GM12872 (cell line): ENCODE data around the gene SLFN13.

Source experiments
- TF ChIP-seq, protein P1 (sequence below): IDR thresholded peaks from 3 replicates; pipeline ENCODE4 v1.5.1; 2011; ENCODE audit warnings: low read depth, mild to moderate bottlenecking, low read length, moderate library complexity; ENCODE audit not compliant: insufficient read depth

Gene SLFN13

DNA sequence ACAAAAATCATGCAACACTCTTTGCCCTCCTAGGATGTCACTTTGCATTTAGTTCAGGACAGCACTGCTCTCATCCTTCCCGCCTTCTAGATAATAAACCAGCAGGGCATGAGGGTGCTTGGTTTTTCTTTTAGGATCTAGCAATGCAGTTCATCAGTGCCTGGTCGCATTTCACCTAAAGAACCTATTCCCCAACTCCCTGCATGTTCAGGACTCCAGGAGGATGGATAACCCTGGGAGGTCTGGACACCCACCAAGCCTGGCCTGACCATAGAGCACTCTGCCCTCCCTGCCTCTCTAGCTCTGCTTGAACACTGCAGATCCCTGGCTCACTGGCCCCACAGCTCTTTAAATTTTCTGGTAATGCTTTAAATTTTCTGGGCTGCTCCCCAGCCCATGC is 18.9 kb downstream of the SLFN13 start:
- TF ChIP-seq, protein P1, sequence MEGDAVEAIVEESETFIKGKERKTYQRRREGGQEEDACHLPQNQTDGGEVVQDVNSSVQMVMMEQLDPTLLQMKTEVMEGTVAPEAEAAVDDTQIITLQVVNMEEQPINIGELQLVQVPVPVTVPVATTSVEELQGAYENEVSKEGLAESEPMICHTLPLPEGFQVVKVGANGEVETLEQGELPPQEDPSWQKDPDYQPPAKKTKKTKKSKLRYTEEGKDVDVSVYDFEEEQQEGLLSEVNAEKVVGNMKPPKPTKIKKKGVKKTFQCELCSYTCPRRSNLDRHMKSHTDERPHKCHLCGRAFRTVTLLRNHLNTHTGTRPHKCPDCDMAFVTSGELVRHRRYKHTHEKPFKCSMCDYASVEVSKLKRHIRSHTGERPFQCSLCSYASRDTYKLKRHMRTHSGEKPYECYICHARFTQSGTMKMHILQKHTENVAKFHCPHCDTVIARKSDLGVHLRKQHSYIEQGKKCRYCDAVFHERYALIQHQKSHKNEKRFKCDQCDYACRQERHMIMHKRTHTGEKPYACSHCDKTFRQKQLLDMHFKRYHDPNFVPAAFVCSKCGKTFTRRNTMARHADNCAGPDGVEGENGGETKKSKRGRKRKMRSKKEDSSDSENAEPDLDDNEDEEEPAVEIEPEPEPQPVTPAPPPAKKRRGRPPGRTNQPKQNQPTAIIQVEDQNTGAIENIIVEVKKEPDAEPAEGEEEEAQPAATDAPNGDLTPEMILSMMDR, result no peak

DNA sequence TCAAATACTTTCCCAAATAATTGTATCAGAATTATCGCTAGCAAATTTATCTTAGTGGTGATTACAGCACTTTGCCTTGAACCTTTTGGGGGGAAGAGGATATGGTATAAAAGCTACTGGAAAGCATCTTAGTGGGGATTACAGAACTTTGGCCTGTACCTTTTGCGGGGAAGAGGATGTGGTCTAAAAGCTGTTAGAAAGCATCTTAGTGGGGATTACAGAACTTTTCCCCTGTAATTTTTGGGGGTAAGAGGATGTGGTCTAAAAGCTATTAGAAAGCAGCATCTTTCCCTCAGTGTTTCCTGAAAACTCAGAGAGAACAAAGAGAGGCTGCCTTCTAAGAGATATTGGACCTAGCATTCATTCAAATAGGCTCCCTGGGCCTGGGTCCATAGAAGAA is 20.3 kb downstream of the SLFN13 start:
- TF ChIP-seq, protein P1, result no peak

DNA sequence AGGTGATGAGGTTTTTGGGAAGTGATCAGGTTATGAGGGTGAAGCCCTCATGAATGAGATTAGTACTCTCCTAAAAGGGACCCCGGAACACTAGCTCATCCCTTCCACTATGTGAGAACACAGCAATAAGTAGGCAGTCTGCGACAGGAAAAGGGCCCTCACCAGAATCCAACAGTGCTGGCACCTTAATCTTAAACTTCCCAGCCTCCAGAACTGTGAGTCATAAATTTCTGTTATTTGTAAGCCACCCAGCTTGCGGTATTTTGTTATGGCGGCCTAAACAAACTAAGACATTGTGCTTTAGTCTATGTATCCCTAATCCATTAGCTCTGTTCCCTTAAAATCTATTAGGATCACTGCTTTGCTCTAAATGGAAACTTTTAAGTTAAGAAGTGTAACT is 24.8 kb downstream of the SLFN13 start:
- TF ChIP-seq, protein P1, result no peak

DNA sequence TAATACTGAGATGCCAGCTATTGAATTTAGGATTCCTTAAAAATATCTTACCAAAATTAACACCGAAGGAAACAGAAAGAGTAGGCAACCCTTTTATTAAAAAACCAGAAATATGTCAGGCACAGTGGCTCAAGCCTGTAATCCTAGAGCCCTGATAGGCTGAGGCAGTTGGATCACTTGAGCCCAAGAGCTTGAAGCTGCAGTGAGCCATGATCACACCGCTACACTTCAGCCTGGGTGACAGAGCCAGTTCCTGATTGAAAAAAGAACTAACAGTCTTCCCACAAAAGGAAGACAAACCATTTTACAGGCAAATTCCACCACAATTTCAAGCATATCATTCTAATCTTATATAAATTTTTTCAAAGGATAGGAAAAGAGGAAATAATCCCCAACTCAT is 31.9 kb downstream of the SLFN13 start:
- TF ChIP-seq, protein P1, result no peak

DNA sequence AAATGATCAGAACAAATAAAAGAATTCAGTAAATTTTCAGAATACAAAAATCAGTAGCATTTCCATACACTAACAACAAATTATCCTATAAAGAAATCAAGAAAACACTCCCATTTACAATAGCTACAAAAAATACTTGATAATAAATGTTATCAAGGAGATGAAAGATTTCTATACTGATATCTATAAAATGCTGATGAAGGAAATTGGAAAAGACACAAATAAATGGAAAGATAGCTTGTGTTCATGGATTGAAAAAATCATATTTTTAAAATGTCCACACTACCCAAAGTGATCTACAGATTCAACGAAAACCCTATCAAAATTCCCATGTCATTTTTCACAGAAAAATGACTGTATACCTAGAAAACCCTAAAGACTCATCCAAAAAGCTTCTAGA is 34.3 kb downstream of the SLFN13 start:
- TF ChIP-seq, protein P1, result no peak

DNA sequence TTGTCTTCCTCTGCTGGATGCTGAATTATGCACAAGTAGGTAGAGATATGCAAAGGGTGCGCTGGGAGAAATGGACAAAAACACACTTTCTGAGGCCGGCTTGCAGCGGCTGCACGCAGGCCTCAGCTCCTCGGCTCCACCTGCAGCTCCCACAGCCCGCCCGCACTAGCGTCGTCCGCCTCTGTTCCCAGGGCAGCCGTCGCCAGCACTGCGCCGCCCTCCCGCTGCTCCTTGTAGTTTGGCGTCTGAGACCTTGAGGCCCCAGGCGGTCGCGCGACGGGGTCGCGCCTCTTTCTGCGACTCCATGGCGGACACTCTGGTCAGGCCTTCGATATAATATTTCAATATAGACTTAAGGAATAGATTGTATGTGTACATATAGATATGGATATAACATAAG is 41.0 kb downstream of the SLFN13 start:
- TF ChIP-seq, protein P1, result no peak

DNA sequence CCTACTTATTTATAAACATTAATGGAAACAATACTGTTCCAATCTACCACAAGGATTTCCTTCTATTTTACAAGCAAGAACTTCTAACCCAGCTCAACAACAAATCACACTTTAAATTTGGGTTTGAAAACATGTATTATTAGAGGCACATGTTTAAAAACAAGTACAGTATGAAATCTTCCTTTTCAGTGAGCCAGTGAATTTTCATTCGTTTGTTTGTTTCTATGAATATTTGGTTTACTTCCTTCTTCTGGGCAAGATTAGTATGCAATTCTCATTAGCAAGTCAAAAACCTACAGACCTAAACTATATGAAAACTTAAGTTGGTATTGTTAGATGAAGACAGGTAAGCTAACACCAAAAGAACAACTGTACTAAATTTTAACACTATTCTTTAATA is 42.0 kb downstream of the SLFN13 start:
- TF ChIP-seq, protein P1, result no peak

DNA sequence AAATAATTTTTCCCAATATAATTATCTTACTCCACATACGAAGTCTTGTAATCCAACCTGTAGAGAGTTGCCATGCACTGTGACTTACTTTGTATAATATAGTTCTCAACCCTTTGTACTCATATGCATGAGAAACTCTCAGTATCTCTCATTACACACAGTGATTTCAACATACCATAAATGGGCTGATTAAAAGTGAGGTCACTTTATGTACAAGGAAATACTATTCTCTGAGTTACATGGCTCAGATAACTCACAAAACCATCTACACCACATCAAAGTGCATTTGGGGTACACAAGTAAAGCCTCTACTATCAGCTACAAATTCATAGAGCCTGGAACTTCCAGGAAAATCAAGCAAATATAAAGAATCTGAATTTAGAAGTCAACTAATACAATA is 44.2 kb downstream of the SLFN13 start:
- TF ChIP-seq, protein P1, result no peak
